Ascending aorta (tissue), 2 donors: Measurements from ENCODE around the gene DIP2A. TPM values are rescaled to one million over a fixed set of nuclear protein-coding genes. Genes with fewer than 3 reads are reported as not detected.

Source experiments
- DNase-seq, 2 donors: peaks; one replicate each; pipeline ENCODE4 v3.0.0-alpha.2; 2019; ENCODE audit warnings: low spot score in 2 of 2
- H3K27ac ChIP-seq, 2 donors: fragments of 200-600 bp; sonication (generic); one replicate each; pipeline ENCODE4 v1.5.1; 2016 to 2017; ENCODE audit warnings: mild to moderate bottlenecking in 1 of 2
- H3K27me3 ChIP-seq: fragments of 200-600 bp; sonication (generic); one replicate; pipeline ENCODE4 v1.5.1; 2017
- H3K36me3 ChIP-seq, 2 donors: fragments of 200-600 bp; sonication (generic); one replicate each; pipeline ENCODE4 v1.5.1; 2016
- H3K4me1 ChIP-seq, 2 donors: fragments of 200-600 bp; sonication (generic); one replicate each; pipeline ENCODE4 v1.5.1; 2016 to 2017; ENCODE audit warnings: mild to moderate bottlenecking in 1 of 2
- H3K4me3 ChIP-seq, 2 donors: fragments of 200-600 bp; sonication (generic); one replicate each; pipeline ENCODE4 v1.5.1; 2016 to 2017; ENCODE audit warnings: mild to moderate bottlenecking in 1 of 2
- H3K9me3 ChIP-seq, 2 donors: fragments of 200-600 bp; sonication (generic); one replicate each; pipeline ENCODE4 v1.5.1; 2016
- intact Hi-C: fragments of 100-400 bp; cut with DNase I; formaldehyde crosslinking; loops from one replicate; pipeline ENCODE4 v1.15.1; 2023
- total RNA-seq: library from RNA; depleted of rRNA; stranded (reverse); fragments of >200 nt; gene quantifications from one replicate; pipeline ENCODE4 v1.1.0, GENCODE V29; 2016
- TF ChIP-seq, protein P1 (sequence below), 3 experiments: fragments of 200-600 bp in 2 of 3; fragments of 450-650 bp in 1 of 3; sonication (generic) in 2 of 3; IDR thresholded peaks; one replicate each; pipeline ENCODE4 v1.5.1; 2016 to 2019; ENCODE audit warnings: antibody characterized with exemption in 3 of 3, mild to moderate bottlenecking in 1 of 3, moderate library complexity in 1 of 3

The DIP2A gene
- total RNA-seq, 1 donor from 2014 or later: 72.8 TPM

DNA sequence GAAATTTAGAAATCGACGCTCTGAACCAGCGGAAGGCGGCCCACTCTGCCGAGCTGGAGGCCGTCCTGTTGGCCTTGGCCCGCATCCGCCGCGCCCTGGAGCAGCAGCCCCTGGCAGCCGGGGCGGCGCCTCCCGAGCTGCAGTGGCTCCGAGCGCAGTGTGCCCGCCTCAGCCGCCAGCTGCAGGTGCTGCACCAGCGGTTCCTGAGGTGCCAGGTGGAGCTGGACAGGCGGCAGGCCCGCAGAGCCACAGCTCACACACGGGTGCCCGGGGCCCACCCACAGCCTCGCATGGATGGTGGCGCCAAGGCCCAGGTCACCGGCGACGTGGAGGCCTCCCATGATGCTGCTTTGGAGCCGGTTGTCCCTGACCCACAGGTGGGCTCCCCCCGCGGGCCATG lies 47.0 kb upstream of the DIP2A start:
- H3K4me3 ChIP-seq: no peak overlapping the region
- no peaks in the 10 kb centered on the region for H3K27me3 ChIP-seq
- H3K36me3 ChIP-seq: peaks cover 23 to 42% of the 10 kb centered on the region in 2 donors
- TF ChIP-seq, protein P1, sequence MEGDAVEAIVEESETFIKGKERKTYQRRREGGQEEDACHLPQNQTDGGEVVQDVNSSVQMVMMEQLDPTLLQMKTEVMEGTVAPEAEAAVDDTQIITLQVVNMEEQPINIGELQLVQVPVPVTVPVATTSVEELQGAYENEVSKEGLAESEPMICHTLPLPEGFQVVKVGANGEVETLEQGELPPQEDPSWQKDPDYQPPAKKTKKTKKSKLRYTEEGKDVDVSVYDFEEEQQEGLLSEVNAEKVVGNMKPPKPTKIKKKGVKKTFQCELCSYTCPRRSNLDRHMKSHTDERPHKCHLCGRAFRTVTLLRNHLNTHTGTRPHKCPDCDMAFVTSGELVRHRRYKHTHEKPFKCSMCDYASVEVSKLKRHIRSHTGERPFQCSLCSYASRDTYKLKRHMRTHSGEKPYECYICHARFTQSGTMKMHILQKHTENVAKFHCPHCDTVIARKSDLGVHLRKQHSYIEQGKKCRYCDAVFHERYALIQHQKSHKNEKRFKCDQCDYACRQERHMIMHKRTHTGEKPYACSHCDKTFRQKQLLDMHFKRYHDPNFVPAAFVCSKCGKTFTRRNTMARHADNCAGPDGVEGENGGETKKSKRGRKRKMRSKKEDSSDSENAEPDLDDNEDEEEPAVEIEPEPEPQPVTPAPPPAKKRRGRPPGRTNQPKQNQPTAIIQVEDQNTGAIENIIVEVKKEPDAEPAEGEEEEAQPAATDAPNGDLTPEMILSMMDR (IDR thresholded peaks at IDR 0.05): no peak
- H3K4me1 ChIP-seq: no peaks in the 10 kb centered on the region
- H3K9me3 ChIP-seq: no peaks in the 10 kb centered on the region
- no peak for DNase-seq
- intact Hi-C loops: no loop called here
- no peak overlapping the region for H3K27ac ChIP-seq

DNA sequence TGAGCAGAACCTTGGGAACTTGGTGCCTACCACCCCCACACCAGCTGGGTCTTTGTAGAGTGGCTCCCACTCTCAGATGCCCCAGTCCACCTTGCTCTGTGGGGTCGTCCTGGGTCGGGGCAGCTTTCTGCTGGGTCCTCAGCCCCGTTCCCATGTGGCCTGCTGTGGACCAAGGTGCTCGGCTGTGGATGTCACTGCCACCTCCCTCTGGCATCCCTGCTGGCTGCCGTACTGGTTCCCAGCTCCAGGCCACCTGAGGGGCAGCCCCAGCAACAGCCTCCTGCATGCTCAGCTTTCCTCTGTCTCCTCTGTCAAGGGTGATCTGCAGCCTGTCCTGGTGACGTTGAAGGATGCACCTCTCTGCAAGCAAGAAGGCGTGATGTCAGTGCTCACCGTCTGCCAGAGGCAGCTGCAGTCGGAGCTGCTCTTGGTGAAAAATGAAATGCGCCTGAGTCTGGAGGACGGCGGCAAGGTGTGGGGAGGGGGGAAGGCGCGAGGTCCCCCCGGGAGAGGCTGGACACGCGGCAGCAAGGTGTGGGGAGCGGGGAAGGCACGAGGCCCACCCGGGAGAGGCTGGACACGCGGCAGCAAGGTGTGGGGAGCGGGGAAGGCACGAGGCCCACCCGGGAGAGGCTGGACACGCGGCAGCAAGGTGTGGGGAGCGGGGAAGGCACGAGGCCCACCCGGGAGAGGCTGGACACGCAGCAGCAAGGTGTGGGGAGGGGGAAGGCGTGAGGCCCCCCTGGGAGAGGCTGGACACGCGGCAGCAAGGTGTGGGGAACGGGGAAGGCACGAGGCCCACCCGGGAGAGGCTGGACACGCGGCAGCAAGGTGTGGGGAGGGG lies 45.9 kb upstream of the DIP2A start:
- Histone ChIP-seq H3K4me1 (no peaks in the 10 kb centered on the region), H3K9me3 (no peaks in the 10 kb centered on the region), H3K36me3 (peaks cover 27 to 50% of the 10 kb centered on the region in 2 donors), H3K4me3 (no peak overlapping the region), H3K27me3 (no peaks in the 10 kb centered on the region), H3K27ac (no peak overlapping the region)
- no peak for DNase-seq
- intact Hi-C loops: no loop called here
- TF ChIP-seq, protein P1 (IDR thresholded peaks at IDR 0.05): no peak

DNA sequence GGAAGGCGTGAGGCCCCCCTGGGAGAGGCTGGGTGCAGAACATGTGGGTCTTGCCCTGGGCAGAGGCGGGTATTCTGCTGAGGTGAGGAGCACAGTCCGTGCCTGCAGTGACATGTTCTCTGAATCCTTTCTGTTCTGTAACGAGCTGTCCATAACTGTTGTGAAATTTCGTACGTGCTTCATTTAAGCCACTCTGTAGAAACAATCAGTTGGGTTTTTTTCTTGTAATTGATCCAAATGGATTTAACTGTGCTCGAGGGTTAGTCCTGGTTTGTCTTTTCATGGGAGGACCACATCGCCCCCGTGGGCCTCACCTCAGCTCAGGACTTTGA lies 45.4 kb upstream of the DIP2A start:
- Histone ChIP-seq H3K36me3 (peaks cover 28 to 52% of the 10 kb centered on the region in 2 donors), H3K4me1 (no peaks in the 10 kb centered on the region), H3K27me3 (no peaks in the 10 kb centered on the region), H3K4me3 (no peak overlapping the region), H3K9me3 (no peaks in the 10 kb centered on the region), H3K27ac (no peak overlapping the region)
- TF ChIP-seq, protein P1 (IDR thresholded peaks at IDR 0.05): no peak
- intact Hi-C loops: no loop called here
- DNase-seq: no peak

DNA sequence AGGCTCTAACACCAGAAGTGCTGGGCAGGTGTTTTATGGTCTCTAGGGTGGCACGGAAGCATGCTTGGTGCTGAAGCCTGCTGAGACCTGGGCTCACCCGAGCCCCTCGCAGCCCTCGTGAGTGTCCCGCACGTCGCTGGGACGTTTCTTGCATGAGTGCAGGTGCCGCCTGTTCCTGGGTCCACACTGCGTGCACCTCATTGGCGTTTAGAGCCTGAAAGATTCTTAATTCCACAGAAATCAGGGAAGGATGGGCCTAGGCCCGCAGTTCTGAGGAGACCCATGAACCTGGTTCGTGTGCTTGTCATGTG lies 43.8 kb upstream of the DIP2A start:
- intact Hi-C loops: no loop called here
- no peaks in the 10 kb centered on the region for H3K4me1 ChIP-seq
- TF ChIP-seq, protein P1 (IDR thresholded peaks at IDR 0.05): no peak
- H3K27ac ChIP-seq: no peak overlapping the region
- peaks cover 39 to 57% of the 10 kb centered on the region in 2 donors for H3K36me3 ChIP-seq
- H3K4me3 ChIP-seq: no peak overlapping the region
- DNase-seq: no peak
- H3K27me3 ChIP-seq: no peaks in the 10 kb centered on the region
- no peaks in the 10 kb centered on the region for H3K9me3 ChIP-seq

DNA sequence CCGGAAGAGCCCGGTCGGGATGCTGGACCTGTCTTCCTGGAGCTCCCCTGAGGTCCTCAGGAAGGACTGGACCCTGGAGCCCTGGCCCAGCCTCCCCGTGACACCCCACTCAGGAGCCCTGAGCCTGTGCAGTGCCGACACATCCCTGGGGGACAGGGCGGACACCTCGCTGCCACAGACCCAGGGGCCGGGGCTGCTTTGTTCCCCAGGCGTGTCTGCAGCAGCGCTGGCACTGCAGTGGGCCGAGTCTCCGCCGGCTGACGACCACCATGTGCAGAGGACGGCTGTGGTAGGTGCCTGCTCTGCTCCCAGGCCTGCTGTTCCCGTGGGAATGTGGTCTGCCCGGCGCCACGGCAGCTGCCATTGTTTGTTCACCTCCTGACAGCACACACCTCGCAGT lies 42.1 kb upstream of the DIP2A start:
- intact Hi-C loops: no loop called here
- peaks cover 31 to 48% of the 10 kb centered on the region in 2 donors for H3K36me3 ChIP-seq
- TF ChIP-seq, protein P1 (IDR thresholded peaks at IDR 0.05): no peak
- no peak overlapping the region for H3K4me3 ChIP-seq
- H3K27ac ChIP-seq: no peak overlapping the region
- no peaks in the 10 kb centered on the region for H3K4me1 ChIP-seq
- no peaks in the 10 kb centered on the region for H3K27me3 ChIP-seq
- DNase-seq: no peak
- no peaks in the 10 kb centered on the region for H3K9me3 ChIP-seq
